ENCODE measurements around the gene VAMP7.
A peak's percentile ranks its signal among the peaks of the same experiment; 100 is the strongest.

VAMP7 gene

DNA sequence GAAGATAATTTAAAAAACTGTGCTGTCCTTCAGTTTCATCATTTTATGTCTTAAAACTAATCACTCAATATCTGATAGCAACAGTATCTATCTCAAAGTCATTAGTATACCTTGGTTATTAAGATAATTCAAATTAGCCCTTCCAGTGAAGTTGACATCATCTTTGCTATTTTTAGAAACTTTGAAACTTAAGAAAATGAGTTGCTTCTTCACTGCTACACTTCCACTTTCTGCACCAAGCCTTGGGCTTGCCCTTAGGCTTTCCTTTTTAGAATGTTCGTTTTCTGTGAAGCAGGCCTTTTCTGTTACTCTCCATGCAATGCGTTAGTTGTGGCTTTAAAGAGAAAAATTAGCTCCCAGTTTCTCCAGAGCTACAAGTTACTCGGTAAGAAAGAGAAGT lies 4.4 kb upstream of the VAMP7 start:
- no peak overlapping the region; the same call in 1 of the 2 replicates for H3K27ac ChIP-seq (replicated peaks)
- no peak for DNase-seq (ENCODE audit: low read depth in 1 of 2, low spot score in 1 of 2)
- H3K27me3 ChIP-seq (ENCODE audit: insufficient read depth, poor library complexity, severe bottlenecking), result no peaks in the 10 kb centered on the region
- TF ChIP-seq GABPA (IDR thresholded peaks at IDR 0.05; ENCODE audit: low read depth) (no peak), SPI1 (IDR thresholded peaks at IDR 0.05; ENCODE audit: borderline replicate concordance, low read depth) (0 out of 2 replicates have a peak, but pooled peaks have one; percentile 16), POLR2AphosphoS5 (IDR thresholded peaks at IDR 0.05; ENCODE audit: low read depth) (no peak)
- H3K4me3 ChIP-seq (replicated peaks; ENCODE audit: insufficient read depth, low read length), result no peak overlapping the region

DNA sequence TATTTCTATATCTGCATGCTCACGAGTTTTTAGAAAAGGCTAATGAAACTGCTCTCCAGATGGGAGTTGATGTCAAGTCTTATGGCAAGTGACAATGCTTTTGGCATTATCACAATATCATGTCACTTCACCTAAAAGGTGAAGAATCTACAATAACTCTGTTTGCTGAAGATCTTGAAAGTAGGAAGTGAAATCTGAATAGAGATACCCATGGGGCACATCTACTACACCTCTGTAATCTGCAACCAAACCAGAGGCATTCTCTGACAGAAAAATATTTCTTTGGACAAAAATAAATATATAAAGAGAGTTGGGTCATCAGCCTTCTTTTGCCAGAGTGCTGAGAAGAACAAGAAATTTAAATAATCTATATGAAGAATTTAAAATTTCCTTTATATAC lies 3.9 kb upstream of the VAMP7 start:
- H3K27me3 ChIP-seq (ENCODE audit: insufficient read depth, poor library complexity, severe bottlenecking), result no peaks in the 10 kb centered on the region
- TF ChIP-seq POLR2AphosphoS5 (IDR thresholded peaks at IDR 0.05; ENCODE audit: low read depth) (no peak), SPI1 (IDR thresholded peaks at IDR 0.05; ENCODE audit: borderline replicate concordance, low read depth) (no peak), GABPA (IDR thresholded peaks at IDR 0.05; ENCODE audit: low read depth) (no peak)
- TF ChIP-seq, protein P1, sequence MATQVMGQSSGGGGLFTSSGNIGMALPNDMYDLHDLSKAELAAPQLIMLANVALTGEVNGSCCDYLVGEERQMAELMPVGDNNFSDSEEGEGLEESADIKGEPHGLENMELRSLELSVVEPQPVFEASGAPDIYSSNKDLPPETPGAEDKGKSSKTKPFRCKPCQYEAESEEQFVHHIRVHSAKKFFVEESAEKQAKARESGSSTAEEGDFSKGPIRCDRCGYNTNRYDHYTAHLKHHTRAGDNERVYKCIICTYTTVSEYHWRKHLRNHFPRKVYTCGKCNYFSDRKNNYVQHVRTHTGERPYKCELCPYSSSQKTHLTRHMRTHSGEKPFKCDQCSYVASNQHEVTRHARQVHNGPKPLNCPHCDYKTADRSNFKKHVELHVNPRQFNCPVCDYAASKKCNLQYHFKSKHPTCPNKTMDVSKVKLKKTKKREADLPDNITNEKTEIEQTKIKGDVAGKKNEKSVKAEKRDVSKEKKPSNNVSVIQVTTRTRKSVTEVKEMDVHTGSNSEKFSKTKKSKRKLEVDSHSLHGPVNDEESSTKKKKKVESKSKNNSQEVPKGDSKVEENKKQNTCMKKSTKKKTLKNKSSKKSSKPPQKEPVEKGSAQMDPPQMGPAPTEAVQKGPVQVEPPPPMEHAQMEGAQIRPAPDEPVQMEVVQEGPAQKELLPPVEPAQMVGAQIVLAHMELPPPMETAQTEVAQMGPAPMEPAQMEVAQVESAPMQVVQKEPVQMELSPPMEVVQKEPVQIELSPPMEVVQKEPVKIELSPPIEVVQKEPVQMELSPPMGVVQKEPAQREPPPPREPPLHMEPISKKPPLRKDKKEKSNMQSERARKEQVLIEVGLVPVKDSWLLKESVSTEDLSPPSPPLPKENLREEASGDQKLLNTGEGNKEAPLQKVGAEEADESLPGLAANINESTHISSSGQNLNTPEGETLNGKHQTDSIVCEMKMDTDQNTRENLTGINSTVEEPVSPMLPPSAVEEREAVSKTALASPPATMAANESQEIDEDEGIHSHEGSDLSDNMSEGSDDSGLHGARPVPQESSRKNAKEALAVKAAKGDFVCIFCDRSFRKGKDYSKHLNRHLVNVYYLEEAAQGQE (IDR thresholded peaks at IDR 0.05; ENCODE audit: insufficient replicate concordance, low read depth), result no peak
- TF ChIP-seq, protein P2, sequence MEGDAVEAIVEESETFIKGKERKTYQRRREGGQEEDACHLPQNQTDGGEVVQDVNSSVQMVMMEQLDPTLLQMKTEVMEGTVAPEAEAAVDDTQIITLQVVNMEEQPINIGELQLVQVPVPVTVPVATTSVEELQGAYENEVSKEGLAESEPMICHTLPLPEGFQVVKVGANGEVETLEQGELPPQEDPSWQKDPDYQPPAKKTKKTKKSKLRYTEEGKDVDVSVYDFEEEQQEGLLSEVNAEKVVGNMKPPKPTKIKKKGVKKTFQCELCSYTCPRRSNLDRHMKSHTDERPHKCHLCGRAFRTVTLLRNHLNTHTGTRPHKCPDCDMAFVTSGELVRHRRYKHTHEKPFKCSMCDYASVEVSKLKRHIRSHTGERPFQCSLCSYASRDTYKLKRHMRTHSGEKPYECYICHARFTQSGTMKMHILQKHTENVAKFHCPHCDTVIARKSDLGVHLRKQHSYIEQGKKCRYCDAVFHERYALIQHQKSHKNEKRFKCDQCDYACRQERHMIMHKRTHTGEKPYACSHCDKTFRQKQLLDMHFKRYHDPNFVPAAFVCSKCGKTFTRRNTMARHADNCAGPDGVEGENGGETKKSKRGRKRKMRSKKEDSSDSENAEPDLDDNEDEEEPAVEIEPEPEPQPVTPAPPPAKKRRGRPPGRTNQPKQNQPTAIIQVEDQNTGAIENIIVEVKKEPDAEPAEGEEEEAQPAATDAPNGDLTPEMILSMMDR (IDR thresholded peaks at IDR 0.05; ENCODE audit: insufficient read depth, low read length), result no peak
- no peak overlapping the region for H3K4me3 ChIP-seq (replicated peaks; ENCODE audit: insufficient read depth, low read length)
- no peak for DNase-seq (ENCODE audit: low read depth in 1 of 2, low spot score in 1 of 2)
- H3K27ac ChIP-seq (replicated peaks), result no peak overlapping the region

DNA sequence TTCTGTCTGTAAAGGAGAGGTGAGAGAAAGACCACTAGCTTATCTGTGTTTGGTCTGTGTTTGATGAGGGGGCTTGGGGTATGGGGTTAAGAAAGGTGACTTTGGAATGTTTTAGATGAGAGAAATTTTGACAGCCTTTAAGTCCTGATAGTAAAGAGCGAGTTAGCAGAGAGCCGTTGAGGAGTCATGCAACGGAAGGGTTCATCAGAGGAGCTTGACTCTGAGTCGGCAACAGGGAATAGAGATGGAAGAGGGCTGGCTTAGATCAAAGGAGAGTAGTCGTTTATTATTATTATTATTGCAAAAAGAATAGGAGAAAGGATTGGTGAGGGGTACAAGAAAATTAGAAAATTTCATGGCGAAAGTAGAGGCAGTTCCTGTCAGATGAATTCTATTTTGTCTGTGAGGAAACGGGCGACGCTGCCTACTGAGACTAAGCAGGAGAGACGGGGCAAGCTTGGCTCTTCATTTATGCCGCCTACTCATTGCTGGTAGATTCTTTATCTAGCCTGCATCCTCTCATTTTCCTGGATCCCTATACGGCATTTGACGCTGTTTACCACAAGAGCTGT lies 473 bp upstream of the VAMP7 start:
- Histone ChIP-seq H3K27me3 (ENCODE audit: insufficient read depth, poor library complexity, severe bottlenecking) (no peaks in the 10 kb centered on the region), H3K4me3 (replicated peaks; ENCODE audit: insufficient read depth, low read length) (peak overlapping the region; percentile 71), H3K27ac (replicated peaks) (peak overlapping the region; percentile 77)
- TF ChIP-seq, protein P1 (IDR thresholded peaks at IDR 0.05; ENCODE audit: insufficient replicate concordance, low read depth), result no peak
- DNase-seq (ENCODE audit: low read depth in 1 of 2, low spot score in 1 of 2), result no peak

DNA sequence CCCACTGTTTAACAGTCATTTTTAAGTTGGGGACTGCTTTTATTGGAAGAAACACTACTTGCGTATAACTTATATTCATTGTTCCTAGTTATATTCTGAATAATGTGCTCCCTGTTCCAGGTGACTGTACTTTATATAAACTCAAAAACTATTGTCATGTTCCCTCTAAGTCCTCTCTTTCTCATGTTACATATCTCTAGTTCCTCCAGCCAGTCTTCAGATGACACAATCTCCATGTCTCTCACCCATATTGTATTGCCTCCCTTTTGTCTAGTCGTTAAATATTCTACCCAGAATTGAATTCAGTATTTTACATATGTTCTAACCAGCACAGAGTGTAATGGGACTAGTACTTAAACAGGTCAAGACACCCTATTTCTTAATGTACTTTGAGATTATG lies 5.3 kb downstream of the VAMP7 start:
- no peak for DNase-seq (ENCODE audit: low read depth in 1 of 2, low spot score in 1 of 2)
- Histone ChIP-seq H3K4me3 (replicated peaks; ENCODE audit: insufficient read depth, low read length) (no peak overlapping the region), H3K27me3 (ENCODE audit: insufficient read depth, poor library complexity, severe bottlenecking) (no peaks in the 10 kb centered on the region), H3K27ac (replicated peaks) (peak overlapping the region; percentile 66)
- no peak for TF ChIP-seq SPI1 (IDR thresholded peaks at IDR 0.05; ENCODE audit: borderline replicate concordance, low read depth)
- TF ChIP-seq GABPA (IDR thresholded peaks at IDR 0.05; ENCODE audit: low read depth), result no peak
- no peak for TF ChIP-seq POLR2AphosphoS5 (IDR thresholded peaks at IDR 0.05; ENCODE audit: low read depth)
- TF ChIP-seq, protein P1 (IDR thresholded peaks at IDR 0.05; ENCODE audit: insufficient replicate concordance, low read depth), result no peak
- TF ChIP-seq, protein P2 (IDR thresholded peaks at IDR 0.05; ENCODE audit: insufficient read depth, low read length), result no peak

All from HL-60 (cell line).